Myocyte (in vitro differentiated cells): ENCODE measurements around the gene ANKDD1A. TPM values are rescaled to one million over a fixed set of nuclear protein-coding genes. Genes with fewer than 3 reads are reported as not detected.
A peak's percentile ranks its signal among the peaks of the same experiment; 100 is the strongest.

Experiments used
- DNase-seq: peaks from one replicate; pipeline ENCODE4 v3.0.0-alpha.2; 2012; ENCODE audit warnings: low read depth
- total RNA-seq: library from RNA; depleted of rRNA; stranded (reverse); fragments of >200 nt; gene quantifications from 2 replicates; pipeline ENCODE4 v1.2.3, GENCODE V29; 2014

Gene ANKDD1A
- total RNA-seq, 1 donor from 2014 or later = 4.6 TPM

DNA sequence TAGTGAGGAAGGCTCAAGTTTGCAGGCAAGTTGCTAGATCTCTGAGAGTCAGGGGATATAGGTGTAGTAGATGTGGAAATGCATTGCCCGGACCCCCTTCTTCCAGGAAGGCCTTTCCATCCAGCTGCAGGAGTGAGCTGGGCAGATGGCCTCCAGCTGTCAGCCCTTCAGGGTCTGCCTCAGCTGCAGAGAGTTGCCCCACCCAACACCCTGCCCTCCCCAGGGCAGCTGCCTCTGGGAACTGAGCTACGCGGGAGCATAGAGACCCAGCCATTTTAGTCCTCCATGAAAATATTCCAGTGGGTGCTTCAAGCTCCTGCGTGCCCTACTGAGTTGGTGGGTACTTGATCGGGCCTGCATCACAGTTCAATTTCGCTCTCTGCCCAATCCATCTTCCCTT, 48.5 kb downstream of the ANKDD1A start:
- no peak for DNase-seq

DNA sequence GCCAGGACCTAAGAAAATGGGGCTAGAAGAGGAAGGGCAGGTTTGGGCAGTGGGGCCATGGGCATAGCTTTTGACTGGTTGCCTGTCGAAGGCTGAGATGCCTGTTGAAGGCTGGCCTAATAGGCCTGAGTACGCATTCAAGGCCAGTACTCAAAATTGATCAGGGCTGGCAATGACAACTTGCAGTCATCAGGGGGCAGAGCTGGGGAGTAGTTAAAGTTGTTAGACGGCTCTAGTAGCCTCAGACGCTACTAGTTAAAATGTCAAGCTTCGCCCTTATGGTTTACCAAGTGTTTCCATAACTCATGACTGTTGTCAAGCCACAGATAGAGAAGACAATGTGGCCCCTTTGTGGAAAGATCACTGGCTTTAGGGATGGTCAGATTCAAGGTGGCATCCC, 49.3 kb downstream of the ANKDD1A start:
- DNase-seq = no peak

DNA sequence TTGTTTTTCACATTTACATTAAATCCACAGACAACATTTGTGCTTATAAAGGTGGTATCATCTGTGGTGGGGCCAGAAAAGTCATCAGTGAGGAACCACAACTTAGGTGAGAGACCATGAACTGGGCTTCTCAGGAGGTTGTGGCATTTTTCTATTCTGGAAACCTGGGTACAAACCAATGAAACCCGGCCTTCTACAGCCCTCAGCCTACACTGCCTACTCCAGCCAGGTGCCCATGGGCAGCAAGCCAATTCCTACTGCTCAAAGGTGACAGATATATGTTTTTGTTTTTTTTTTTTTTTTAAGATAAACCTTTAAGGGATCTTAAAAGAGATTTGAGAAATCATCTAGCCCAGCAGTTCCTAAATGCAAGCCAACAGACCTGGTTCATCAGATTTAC, 57.7 kb downstream of the ANKDD1A start:
- no peak for DNase-seq

DNA sequence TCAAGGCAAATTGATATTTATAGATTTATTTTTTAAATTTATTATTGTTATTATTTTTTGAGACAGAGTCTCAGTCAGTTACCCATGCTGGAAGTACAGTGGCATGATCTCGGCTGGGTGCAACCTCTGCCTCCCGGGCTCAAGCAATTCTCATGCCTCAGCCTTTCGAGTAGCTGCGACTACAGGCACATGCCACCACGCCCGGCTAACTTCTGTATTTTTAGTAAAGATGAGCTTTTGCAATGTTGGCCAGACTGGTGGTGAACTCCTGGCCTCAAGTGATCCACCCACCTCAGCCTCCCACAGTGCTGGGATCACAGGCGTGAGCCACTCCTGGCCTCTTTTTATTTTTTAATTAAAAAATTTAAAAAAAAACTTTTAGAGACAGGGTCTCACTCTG, 59.0 kb downstream of the ANKDD1A start:
- DNase-seq = no peak

DNA sequence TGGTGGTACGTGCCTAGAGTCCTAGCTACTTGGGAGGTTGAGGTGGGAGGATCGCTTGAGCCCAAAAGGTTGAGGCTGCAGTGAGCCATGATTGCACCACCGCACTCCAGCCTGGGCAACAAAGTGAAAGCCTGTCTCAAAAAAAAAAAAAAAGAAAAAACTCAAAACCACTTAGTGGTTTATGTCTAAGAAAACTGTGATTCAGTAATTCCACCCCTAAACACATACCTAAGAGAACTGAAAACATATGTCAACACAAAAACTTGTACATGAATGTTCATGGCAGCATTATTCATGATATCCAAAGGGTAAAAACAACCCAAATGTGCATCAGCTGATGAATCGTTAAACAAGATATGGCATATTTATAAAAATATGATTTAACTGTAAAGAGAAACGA, 63.7 kb downstream of the ANKDD1A start:
- no peak for DNase-seq

DNA sequence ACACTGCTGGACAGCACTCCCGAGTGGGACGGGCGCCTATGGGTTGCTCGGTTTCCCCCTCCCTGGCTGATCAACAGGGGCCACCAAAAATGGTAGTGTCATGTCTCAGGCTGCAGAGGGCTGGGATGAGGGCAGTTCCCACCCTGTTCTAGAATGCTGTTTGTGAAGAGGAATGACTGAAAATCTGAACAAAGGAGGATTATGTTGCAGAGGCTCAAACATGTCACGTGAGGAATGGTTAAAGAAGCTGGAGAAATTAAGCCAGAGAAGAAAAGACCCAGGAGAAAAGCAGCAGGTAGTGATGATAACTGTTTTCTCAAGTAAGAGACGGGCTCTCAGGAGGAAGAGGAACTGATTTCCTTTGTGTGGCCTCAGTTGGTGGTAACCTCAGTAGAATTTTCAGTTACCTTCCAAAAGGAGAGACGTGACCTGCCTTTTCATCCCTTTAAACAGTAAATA, 67.6 kb downstream of the ANKDD1A start:
- no peak for DNase-seq

DNA sequence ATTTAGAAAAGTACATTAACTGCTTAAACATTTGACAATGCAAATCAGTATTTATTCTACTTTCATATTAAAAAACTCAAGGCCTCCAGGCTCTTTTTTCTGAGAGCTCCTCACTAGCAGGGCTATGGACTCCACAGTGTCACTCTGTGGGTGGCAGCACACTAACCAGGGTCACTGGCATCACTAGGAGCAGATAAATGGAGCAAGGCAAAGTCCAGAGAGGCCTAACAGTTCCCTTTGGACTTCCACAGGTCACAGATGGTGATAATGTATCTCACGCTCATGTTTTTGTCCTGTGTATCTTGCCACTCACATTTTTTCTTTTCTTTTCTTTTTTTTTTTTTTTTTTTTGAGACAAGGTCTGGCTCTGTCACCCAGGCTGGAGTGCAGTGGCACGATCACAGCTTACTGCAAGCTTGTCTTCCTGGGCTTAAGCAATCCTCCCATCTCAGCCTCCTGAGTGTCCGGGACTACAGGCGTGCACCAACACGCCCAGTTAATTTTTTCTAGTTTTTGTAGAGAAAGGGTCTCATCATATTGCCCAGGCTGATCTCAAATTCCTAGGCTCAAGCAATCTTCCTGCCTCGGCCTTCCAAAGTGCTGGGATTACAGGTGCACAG, 70.2 kb downstream of the ANKDD1A start:
- no peak for DNase-seq

DNA sequence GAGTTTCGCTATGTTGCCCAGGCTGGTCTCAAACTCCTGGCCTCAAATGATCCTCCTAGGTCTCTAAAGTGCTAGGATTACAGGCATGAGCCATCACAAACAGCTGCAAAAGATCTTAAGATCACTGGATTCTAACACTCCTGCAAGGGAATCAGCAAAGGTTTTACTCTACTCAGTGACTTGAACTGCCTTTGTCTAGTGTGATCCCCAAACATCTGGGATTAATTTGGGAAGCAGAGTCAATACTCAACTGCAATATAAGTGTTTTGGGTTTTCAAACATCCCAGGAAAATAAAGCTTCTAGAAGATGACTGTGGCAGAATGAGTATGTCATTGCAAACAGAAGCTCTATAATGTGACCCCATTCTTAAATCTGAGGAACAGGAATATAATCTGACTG, 70.8 kb downstream of the ANKDD1A start:
- DNase-seq = no peak

DNA sequence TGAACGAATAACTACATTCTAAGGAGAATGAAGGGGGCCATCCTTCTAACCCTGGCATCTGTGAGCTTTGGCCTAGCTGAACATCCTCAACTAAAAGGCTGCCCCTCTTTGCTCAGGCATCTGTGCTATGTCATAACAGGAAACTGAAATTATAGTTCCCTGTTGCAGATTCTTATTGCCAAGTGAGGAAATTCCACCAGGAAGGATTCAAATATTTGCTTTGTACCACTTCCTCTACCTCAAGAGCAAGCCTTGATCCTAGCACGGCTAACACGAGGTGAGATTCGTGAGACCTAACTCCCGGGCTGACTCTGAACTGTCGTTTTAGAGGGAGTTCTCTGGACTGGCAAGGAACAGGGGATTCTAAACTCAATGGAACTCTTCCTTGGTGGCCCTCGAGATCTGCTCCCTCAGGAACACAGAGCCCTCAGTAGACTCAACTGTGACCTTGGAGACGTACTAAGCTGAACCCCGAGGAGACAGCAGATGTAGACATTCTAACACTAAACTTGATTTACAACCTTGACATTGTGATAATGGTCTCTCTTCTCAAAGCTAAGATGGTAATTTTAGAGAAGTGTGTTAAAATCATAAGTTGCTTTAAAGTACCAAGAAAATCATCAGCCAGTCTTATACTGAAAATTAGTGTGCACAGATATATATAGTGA, 73.8 kb downstream of the ANKDD1A start:
- DNase-seq = no peak

DNA sequence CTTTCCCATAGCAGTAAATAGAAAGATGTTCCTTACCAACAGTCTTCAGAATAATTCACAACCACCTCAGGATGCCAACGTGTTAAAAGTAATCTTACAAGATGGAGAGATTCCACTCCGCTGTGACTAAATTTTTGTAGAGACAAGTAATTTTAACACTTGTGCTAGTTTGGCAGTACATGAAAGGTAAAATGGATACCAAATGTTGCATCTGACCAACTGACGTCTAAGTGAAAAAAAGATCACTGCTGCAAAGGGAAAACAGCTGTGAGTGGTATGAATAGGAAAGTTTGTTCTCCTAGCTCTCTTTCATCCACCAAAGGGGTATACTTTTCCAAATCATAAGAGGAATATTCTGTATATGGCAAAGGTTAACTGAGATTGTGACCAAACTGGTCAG, 75.4 kb downstream of the ANKDD1A start:
- peak; percentile 46 for DNase-seq

DNA sequence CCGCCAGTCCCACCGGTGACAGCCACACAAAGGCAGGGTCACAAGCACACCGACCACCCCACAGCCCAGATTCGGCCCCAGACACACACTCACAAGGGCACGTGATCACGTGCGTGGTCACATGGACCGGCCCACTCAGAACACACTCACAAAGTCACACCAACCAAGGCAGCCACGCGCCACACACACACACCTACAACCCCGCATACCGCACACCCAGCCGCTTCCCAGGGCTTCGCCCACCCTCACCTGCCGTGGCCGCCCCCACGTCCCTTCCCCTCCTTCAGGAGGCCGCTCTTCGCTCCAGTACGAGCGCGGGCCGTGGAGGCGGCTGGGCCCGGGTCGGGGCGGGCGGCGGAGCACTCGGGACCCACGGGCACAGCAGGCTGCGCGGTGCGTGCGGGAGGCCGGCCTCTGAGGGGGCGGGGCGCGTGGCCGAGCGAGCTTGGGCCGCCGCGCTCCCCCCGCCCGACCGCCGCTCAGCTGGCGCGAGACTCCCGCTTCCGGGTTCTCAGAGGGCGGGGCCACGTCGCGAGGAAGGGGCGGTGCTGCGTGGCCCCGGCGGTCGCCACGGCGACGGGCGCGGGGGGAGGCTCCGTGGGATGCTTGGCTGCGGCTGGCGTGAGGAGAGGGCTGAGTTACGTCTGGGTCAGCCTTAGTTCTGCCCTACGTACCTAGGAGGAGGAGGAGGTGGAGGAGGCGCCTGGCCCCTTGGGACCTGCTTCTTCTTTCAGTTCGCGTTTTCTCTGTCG, 77.9 kb downstream of the ANKDD1A start, which contains the start of gene SPG21:
TSS of gene SPG21 (minus strand) at position 499 of the 752 bp plus-strand sequence. CDS start 6,345 bp downstream, outside the sequence.
- DNase-seq = peak; percentile 94

DNA sequence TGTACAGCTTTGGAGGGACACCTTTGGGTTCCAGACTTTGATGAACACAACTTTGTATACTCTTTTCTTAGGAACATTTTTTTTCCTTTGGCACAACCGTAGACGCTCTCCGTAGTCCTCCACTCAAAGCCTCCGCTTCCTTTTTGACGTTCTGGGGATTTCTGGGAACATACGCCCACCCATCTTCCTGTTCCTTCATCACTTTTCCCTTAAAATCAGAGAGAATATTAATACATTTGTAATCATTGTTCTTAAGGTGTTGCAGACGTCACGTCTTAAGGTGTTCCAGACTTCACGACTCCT, 78.4 kb downstream of the ANKDD1A start:
- no peak for DNase-seq

DNA sequence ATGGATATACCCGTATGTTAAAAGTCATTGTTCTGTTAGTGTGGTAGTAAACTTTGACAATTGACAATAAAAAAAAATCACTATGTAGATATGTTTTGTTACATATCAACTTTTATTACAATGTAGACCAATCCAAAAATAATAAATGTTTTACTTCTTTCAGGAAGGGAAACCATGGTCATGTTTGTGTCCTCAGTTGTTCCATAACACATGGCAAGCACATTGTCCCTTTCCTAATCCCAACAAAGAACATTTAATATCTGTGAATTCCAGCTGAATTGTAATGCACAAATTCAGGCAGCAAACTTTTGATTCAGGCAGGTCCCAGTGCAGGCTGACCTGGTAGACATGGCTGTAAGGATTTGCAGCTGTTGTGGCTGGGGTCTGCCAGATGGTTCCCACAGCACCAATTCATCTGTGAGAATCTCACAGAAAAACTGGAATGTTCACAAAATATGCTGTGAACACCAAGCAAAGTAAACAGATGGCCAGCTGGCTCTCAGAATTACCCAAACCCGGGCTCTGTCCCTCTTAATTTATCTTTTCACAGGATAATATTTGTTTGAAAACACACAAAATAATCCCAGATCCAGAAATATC, 79.9 kb downstream of the ANKDD1A start:
- peak; percentile 85 for DNase-seq

DNA sequence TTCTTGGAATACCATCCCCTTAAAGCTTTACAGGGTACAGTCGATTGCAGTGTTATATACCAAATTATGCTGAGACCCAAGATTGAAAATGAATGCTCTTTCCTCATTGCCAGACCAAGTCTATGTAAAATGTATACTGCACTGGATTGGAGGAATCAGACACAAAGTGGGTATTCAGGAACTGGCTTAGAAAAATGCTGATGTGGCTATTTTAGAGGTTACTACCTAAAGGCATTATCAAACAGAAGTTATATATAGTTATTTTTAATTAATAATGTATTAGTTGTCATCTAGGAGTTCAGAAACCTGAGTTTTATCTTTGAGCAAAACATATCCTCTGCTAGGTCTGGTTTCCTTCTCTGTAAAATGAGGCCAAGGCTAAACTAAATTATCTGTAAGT, 81.6 kb downstream of the ANKDD1A start:
- no peak for DNase-seq

DNA sequence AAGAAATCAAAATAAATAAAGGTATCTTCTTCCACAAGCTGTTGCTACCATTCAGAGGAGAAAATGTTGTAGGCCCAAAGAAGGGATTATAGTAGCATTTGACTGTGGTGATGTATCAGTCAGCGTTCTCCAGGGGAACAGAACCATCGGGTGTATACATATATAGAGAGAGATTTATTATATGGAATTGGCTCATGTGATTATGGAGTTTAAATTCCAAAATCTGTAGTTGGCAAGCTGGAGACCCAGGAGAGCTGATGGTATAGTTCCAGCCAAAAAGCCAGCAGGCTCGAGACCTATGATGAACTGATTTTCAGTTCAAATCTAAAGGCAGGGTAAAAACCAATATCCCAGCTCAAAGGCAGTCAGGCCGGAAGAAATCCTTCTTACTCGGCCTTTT, 85.4 kb downstream of the ANKDD1A start:
- no peak for DNase-seq

DNA sequence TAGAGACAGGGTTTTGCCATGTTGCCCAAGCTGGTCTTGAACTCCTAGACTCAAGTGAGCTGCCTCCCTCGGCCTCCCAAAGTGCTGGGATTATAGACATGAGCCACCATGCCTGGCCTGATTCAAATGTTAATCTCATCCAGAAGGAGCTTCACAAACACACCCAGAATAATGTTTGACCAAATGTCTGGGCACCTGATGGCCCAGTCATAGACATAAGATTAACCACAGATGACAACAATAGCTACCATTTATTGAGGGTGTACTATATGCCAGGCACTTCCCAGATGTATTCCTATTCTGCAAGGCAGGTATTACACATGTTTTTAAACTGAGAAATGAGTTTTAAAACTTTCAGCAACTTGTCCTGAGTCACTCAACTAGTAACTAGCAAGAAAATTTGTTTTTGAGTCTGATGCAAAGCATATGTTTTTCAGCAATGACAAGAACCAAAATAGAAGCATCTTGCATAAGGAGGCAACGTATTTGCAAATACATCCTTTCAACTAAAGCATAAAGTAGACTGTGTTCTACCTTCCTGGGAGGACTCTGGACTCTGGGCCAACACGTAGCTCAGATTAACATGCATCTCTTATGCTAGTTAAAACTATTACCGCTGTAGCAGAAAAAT, 86.2 kb downstream of the ANKDD1A start:
- no peak for DNase-seq

DNA sequence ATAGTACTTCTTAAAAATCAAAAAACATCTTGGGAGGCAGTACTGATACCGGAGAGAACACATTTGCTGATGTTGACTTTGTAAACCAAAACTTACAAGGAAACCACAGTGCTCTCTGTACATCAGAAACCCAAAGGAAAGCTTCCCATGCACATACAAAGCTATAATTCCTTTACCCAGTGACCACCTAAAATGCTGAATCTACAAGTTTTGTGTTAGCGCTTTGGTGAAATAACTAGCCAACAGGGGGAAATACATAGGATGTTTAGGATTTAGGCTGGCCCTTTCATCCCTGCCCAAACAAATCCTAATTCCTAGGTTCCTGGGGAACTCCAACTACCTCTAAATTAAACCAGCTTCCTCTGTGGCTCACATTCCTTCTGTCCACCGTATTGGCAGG, 93.3 kb downstream of the ANKDD1A start:
- DNase-seq = no peak

DNA sequence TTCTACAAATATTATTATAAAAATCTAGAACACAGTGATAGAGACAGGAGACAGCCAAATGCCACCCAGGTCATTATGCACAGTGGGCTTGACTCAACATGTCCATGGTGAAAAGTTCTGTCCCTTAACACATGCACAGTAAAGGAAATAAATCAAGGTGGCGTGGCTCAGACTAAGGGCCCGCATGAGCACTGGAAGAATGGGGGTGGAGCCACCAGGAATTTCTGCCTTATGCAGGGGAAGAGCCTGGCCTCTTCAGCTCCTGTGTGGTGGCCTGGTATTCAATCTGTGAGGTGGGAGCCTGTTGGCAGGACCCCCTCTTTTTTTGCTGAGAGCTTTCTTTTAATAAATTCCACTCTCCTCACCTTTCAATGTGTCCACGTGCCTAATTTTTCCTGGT, 95.2 kb downstream of the ANKDD1A start:
- DNase-seq = no peak
